Embryonic facial prominence (tissue), 1 donor: ENCODE results near the gene PPP5C.
"Not testable (repeated sequence)": the region's sequence is repeated elsewhere in the genome, so short reads cannot be mapped to it uniquely, and the experiment has no call there.

ENCODE experiments used
- DNase-seq: peaks from one replicate; pipeline ENCODE4 v3.0.0-alpha.2; 2016; ENCODE audit errors: extremely low spot score

Gene PPP5C

GRCh38 chr19:46365561-46365960 lies 18.7 kb downstream of the PPP5C start:
- DNase-seq = no peak

GRCh38 chr19:46366620-46367292 lies 19.9 kb downstream of the PPP5C start:
- DNase-seq = no peak

- no peak for DNase-seq
Observed at GRCh38 chr19:46367426-46367825, 20.5 kb downstream of the PPP5C start.

- no peak for DNase-seq
Observed at GRCh38 chr19:46368116-46368515, 21.2 kb downstream of the PPP5C start.

- DNase-seq = no peak
Observed at GRCh38 chr19:46369817-46370216, 22.9 kb downstream of the PPP5C start.

- no peak for DNase-seq
Observed at GRCh38 chr19:46371371-46371901, 24.5 kb downstream of the PPP5C start.

GRCh38 chr19:46372901-46373490 lies 26.1 kb downstream of the PPP5C start:
- DNase-seq = no peak

- no peak for DNase-seq
Observed at GRCh38 chr19:46373491-46374359, 26.8 kb downstream of the PPP5C start.

- DNase-seq = no peak
Observed at GRCh38 chr19:46374536-46375475, 27.9 kb downstream of the PPP5C start.

GRCh38 chr19:46375476-46376067 lies 28.7 kb downstream of the PPP5C start:
- DNase-seq = not testable (repeated sequence)

GRCh38 chr19:46376241-46377153 lies 29.6 kb downstream of the PPP5C start:
- DNase-seq = no peak

GRCh38 chr19:46378268-46378667 lies 31.4 kb downstream of the PPP5C start:
- no peak for DNase-seq

- no peak for DNase-seq
Observed at GRCh38 chr19:46380690-46381089, 33.8 kb downstream of the PPP5C start.

- no peak for DNase-seq
Observed at GRCh38 chr19:46381346-46381745, 34.5 kb downstream of the PPP5C start.

GRCh38 chr19:46381756-46382345 lies 35.0 kb downstream of the PPP5C start:
- DNase-seq = no peak

GRCh38 chr19:46383171-46383815 lies 36.4 kb downstream of the PPP5C start:
- no peak for DNase-seq

- no peak for DNase-seq
Observed at GRCh38 chr19:46383846-46384245, 37.0 kb downstream of the PPP5C start.

- DNase-seq = no peak
Observed at GRCh38 chr19:46384396-46384795, 37.5 kb downstream of the PPP5C start.

- DNase-seq = no peak
Observed at GRCh38 chr19:46385636-46386035, 38.7 kb downstream of the PPP5C start.
